ENCODE results near the gene ZNF335. TPM values are rescaled to one million over a fixed set of nuclear protein-coding genes. Genes with fewer than 3 reads are reported as not detected.

ZNF335 gene
- total and polyA plus RNA-seq, 2 of the 8 experiments (the other 6 are each of a cell fraction or from before 2014, with no cell fraction given), result 12.4 to 14.6 TPM

GRCh38 chr20:46017272-46017671, 45.3 kb upstream of the ZNF335 start:
- H3K79me1 ChIP-seq (ENCODE audit: low read depth, low read length), result no peaks in the 10 kb centered on the region
- DNase-seq (ENCODE audit: low read depth in 1 of 2, low spot score in 2 of 2) (no peak), FAIRE-seq (no peak)
- no peak overlapping the region for H2BK20ac ChIP-seq (ENCODE audit: low read length)
- no peak overlapping the region for H3K18ac ChIP-seq (ENCODE audit: extremely low read depth, low read length)
- no peak overlapping the region for H4K5ac ChIP-seq (ENCODE audit: insufficient read length, low read depth, low read length)
- H3K4me2 ChIP-seq (ENCODE audit: insufficient read depth in 1 of 2, low read depth in 2 of 2, low read length in 2 of 2), result no peak overlapping the region
- H4K91ac ChIP-seq (replicated peaks; ENCODE audit: insufficient read length, low read length), result no peak overlapping the region
- WGBS, 2 experiments (ENCODE audit: extremely low coverage in 1 of 2, insufficient coverage in 1 of 2, insufficient read length in 1 of 2, insufficient replicate concordance in 2 of 2, low coverage in 1 of 2, low lambda C conversion rate in 2 of 2, missing lambda C conversion rate in 1 of 2), result 92% methylated on average over 4 of the region's 4 CpGs; no CpG with 5 or more reads in 1 of the 2 experiments
- H2BK15ac ChIP-seq (ENCODE audit: low read length), result no peak overlapping the region
- H3K36me3 ChIP-seq (ENCODE audit: control insufficient read depth in 2 of 4, insufficient read depth in 4 of 4, low read length in 3 of 4), result no peaks in the 10 kb centered on the region
- H2AK5ac ChIP-seq (ENCODE audit: low read depth, low read length), result no peak overlapping the region
- H3K9me3 ChIP-seq (ENCODE audit: insufficient read depth in 2 of 2, low read depth in 1 of 2, low read length in 1 of 2), result no peaks in the 10 kb centered on the region
- no peak overlapping the region for H3K14ac ChIP-seq (ENCODE audit: insufficient read length)
- H3K27me3 ChIP-seq (replicated peaks in 1 of 4; ENCODE audit: control insufficient read depth in 3 of 4, extremely low read depth in 1 of 4, insufficient read depth in 3 of 4, low read length in 3 of 4), result peaks cover 0 to 7% (median 5%) of the 10 kb centered on the region in 4 experiments; a peak in 4 of 7 replicates
- H4K20me1 ChIP-seq (replicated peaks in 1 of 2; ENCODE audit: control insufficient read depth in 1 of 2, insufficient read depth in 2 of 2, low read length in 2 of 2), result peaks cover 0 to 5% of the 10 kb centered on the region in 2 experiments
- H2BK120ac ChIP-seq (replicated peaks; ENCODE audit: low read depth, low read length), result no peak overlapping the region
- H2BK5ac ChIP-seq (ENCODE audit: low read depth, low read length), result no peak overlapping the region
- H2AFZ ChIP-seq (ENCODE audit: low read length), result no peak overlapping the region
- H3K27ac ChIP-seq (ENCODE audit: low read depth, low read length), result no peak overlapping the region
- H3K23me2 ChIP-seq (ENCODE audit: low read depth, low read length), result peaks cover 7% of the 10 kb centered on the region
- no peak overlapping the region for H3K9ac ChIP-seq (replicated peaks in 1 of 4; ENCODE audit: extremely low read depth in 1 of 4, low read depth in 3 of 4, low read length in 3 of 4)
- CTCF ChIA-PET (ENCODE audit: partially characterized antibody), result interaction anchor here (1.0 to 2.4 kb wide), 8 partner anchors 14 to 332 kb away, joined by 3 to 16 read pairs (median 4); no protein-coding TSS in a partner anchor
- H3K4me1 ChIP-seq (replicated peaks in 1 of 4; ENCODE audit: control insufficient read depth in 3 of 4, insufficient read depth in 4 of 4, low read length in 3 of 4), result peaks cover 0 to 4% (median under 1%) of the 10 kb centered on the region in 4 experiments; a peak in 3 of 7 replicates
- H2BK12ac ChIP-seq (ENCODE audit: low read depth, low read length), result no peak overlapping the region
- H3K4me3 ChIP-seq (ENCODE audit: extremely low read depth in 1 of 4, insufficient read depth in 2 of 4, low read depth in 3 of 4, low read length in 4 of 4), result no peak overlapping the region
- H3K56ac ChIP-seq (replicated peaks; ENCODE audit: insufficient read length, low read depth, low read length), result no peak overlapping the region
- no peak overlapping the region for H3K4ac ChIP-seq (replicated peaks; ENCODE audit: insufficient read length, low read depth, low read length)
- H3K79me2 ChIP-seq (ENCODE audit: control insufficient read depth in 1 of 2, insufficient read depth in 2 of 2, low read length in 2 of 2), result no peaks in the 10 kb centered on the region
- no peak overlapping the region for H4K8ac ChIP-seq (ENCODE audit: extremely low read depth, insufficient read depth, low read length)
- POLR2A ChIA-PET (ENCODE audit: partially characterized antibody), result interaction anchor here (0.6 to 1.7 kb wide), 3 partner anchors 47 to 82 kb away, joined by 3 to 4 read pairs (median 3); no protein-coding TSS in a partner anchor
- no peak overlapping the region for H3K23ac ChIP-seq (ENCODE audit: insufficient read length)
- TF ChIP-seq CTCF (IDR thresholded peaks at IDR 0.05; ENCODE audit: control extremely low read depth in 1 of 3, insufficient read depth in 1 of 3, low read depth in 1 of 3, low read length in 3 of 3), result no peak
- TF ChIP-seq KDM4A (IDR thresholded peaks at IDR 0.05; ENCODE audit: low read depth, low read length, severe bottlenecking), result no peak
- TF ChIP-seq BCL11A (IDR thresholded peaks at IDR 0.05; ENCODE audit: low read depth in 2 of 2, low read length in 2 of 2), result no peak
- no peak for TF ChIP-seq BACH1 (IDR thresholded peaks at IDR 0.05; ENCODE audit: low read length)
- TF ChIP-seq TCF12 (IDR thresholded peaks at IDR 0.05; ENCODE audit: low read depth, low read length), result no peak
- no peak for TF ChIP-seq TAF7 (optimal IDR thresholded peaks at IDR 0.05; ENCODE audit: borderline replicate concordance, low read depth, low read length)
- no peak for TF ChIP-seq GTF2F1 (IDR thresholded peaks at IDR 0.05; ENCODE audit: borderline replicate concordance, low read depth, low read length)
- no peak for TF ChIP-seq KDM5A (IDR thresholded peaks at IDR 0.05; ENCODE audit: low read length)
- no peak for TF ChIP-seq FOSL1 (IDR thresholded peaks at IDR 0.05; ENCODE audit: insufficient read depth, low read depth, low read length)
- TF ChIP-seq RAD21 (IDR thresholded peaks at IDR 0.05 in 1 of 2, conservative IDR thresholded peaks at IDR 0.05 in 1 of 2; ENCODE audit: low read depth in 2 of 2, low read length in 2 of 2), result no peak
- no peak for TF ChIP-seq HDAC6 (IDR thresholded peaks at IDR 0.05; ENCODE audit: low read depth, low read length)

Measured in H1 (cell line).